Muscle of back (tissue), 13 donors: Measurements from ENCODE around the gene GALNT17. TPM values are rescaled to one million over a fixed set of nuclear protein-coding genes. Genes with fewer than 3 reads are reported as not detected.

Experiments
- DNase-seq, 3 donors: peaks; one replicate each; pipeline versions ENCODE4 v3.0.0 to v3.0.0-alpha.2; 2013
- long read RNA-seq, 9 donors: transcript quantifications; one replicate each; lab custom pipeline, GENCODE V29; 2026
- polyA plus RNA-seq, 10 donors: library from polyadenylated mRNA; unstranded; fragments of 120-200 nt; gene quantifications; one replicate each; pipeline ENCODE4 v1.2.1, GENCODE V29; 2013; ENCODE audit not compliant: insufficient read length in 10 of 10

Gene GALNT17
- 10 to 100 TPM; 26.9 to 44.8 (median 33.3) TPM for polyA plus RNA-seq
- long read RNA-seq, donor 1, partial matches to known transcripts, result 16 of 17 reads
- long read RNA-seq, donor 1, other reads (novel, unspliced or antisense), result 0 of 17 reads
- long read RNA-seq, donor 2, partial matches to known transcripts, result 11 of 13 reads
- long read RNA-seq, donor 2, other reads (novel, unspliced or antisense), result 0 of 13 reads
- long read RNA-seq, donor 3, result 0 reads
- long read RNA-seq, donor 4, partial matches to known transcripts, result 11 of 13 reads
- long read RNA-seq, donor 4, other reads (novel, unspliced or antisense), result 0 of 13 reads
- long read RNA-seq, donor 5, result 0 reads
- long read RNA-seq, donor 6, transcript GALNT17-205 (10 exons, 3,012 nt), result major isoform, 5 of 25 reads
- long read RNA-seq, donor 6, partial matches to known transcripts, result 20 of 25 reads
- long read RNA-seq, donor 6, other reads (novel, unspliced or antisense), result 0 of 25 reads
- long read RNA-seq, donor 7, partial matches to known transcripts, result 0 of 4 reads
- long read RNA-seq, donor 7, other reads (novel, unspliced or antisense), result 0 of 4 reads
- long read RNA-seq, donor 8, partial matches to known transcripts, result 0 of 3 reads
- long read RNA-seq, donor 8, other reads (novel, unspliced or antisense), result 0 of 3 reads
- long read RNA-seq, donor 9, result 0 reads

DNA sequence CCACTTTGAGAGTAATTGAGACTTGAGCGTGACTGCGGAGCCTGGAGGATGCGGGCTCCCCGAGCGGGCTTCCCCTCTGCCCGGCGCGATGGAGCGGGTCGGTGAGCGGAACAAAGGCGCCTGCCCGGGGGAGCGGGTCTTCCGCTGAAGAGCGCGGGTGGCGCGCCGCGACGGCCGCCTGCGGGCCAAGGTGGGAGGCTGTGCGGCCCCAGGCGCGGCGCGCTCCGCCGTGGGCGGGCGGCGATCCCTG is at the start of gene GALNT17:
TSS of gene GALNT17 (plus strand) at position 18 of the 250 bp plus-strand sequence.
- no peak for DNase-seq

GRCh38 chr7:71095266-71095860 is 36.6 kb upstream of the GALNT17 start:
- no peak for DNase-seq

DNA sequence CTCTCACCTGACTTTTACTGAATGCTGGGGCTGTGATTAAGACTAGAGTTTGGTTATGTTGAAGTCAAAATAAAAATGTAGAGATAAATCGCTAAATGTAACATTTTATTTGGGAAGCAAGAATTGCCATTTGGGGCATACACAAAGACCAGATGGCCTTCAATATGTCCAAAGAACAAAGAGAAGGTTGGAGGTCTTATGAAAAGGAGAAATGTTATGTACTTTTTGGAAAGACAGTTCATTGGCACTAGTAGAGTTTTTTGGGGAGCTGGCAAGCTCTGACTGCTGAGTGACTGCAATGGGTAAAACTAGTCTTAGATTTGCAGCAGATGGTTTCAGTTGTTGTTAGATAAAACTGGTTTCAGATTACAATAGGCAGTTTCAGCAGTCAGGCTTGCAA is 35.6 kb upstream of the GALNT17 start:
- DNase-seq, result no peak

DNA sequence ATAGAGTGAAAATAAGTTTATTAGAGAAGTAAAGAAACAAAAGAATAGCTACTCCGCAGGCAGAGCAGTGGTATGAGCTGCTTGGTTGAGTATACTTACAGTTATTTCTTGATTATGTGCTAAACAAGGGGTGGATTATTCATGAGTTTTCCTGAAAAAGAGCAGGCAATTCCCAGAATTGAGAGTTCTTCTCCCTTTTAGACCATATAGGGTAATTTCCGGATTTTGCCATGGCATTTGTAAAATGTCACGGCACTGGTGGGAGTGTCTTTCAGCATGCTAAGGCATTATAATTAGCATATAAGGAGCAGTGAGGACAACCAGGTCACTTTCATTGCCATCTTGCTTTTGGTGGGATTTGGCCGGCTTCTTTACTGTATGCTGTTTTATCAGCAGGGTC is 25.7 kb upstream of the GALNT17 start:
- DNase-seq, result no peak

DNA sequence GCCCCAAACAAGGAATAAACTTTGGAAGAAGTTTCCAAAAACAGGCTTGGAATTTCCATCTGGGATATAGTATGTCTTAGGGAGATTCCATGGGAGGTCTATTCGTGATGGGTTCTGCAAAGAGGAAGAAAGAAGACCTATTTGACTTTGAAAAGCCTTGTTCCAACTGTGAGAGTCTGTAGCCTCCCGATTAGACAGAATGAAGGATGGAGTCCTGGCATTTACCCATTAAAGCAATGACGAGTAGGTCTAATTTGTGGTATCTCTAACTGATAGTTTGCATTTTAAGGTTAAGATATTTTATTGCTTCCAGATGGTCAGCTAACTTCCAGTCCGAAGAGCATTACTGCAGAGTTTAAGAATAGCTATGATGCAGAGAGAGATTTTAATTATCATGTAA is 19.5 kb upstream of the GALNT17 start:
- peak in 2 of 3 donors; percentile 35 to 44 for DNase-seq

DNA sequence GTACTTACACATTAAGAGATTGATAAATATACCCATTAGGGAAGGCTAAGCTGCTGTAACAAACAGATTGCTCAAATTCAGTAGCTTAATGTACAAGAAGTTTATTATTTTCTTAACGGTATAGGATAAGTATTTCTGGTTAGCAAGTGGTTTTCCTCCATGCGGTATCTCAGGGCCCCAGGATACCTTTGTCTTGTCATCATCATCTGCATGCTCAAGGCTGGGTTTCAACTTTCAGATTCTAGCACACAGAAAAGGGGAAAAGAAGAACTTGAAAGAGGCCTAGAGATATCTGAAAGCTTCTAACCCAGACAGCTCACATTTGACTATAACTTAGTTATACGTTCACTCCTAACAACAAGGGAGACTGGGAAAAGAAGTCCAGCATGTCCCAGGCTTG is 11.8 kb upstream of the GALNT17 start:
- no peak for DNase-seq

GRCh38 chr7:71129126-71129525 is 2.8 kb upstream of the GALNT17 start:
- DNase-seq, result peak in 1 of 3 donors; percentile 18

DNA sequence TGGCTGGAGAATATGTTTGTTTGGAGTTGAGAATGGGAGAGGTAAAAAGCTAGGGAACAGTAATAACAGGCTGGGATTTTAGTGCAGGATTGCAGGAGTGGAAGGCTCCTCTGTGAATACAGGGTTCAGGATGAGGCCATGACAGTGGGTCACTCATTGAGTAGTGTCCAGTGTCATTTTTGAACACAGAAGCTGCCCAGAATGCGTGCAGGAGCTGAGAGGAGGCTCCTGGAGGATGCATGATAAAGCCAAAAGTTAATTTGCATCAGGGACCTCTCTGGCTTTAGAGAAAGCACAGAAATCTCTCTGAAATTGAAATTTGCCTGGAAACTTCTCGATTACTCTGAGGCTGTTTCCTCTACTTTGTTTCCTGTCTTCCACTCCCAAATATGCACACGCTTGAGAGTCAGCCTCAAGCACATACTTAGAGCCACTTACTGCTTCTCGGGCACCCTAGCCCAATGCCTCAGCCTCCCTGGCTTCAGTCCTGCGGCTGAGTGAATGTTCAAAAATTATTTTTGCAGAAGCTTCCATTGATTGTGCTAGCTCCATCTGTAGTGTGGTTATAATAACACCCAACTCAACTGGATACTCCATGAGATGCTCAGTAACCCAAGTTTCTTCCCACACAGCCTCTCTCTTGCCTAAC is 1.8 kb upstream of the GALNT17 start:
- peak in 1 of 3 donors; percentile 64 for DNase-seq

GRCh38 chr7:71131256-71132126 is 453 bp upstream of the GALNT17 start:
- DNase-seq, result peak; percentile 55 to 90 (median 77)

- peak in 2 of 3 donors; percentile 61 to 88 for DNase-seq
These were observed 660 bp downstream of the GALNT17 start for GRCh38 chr7:71132377-71133231.

DNA sequence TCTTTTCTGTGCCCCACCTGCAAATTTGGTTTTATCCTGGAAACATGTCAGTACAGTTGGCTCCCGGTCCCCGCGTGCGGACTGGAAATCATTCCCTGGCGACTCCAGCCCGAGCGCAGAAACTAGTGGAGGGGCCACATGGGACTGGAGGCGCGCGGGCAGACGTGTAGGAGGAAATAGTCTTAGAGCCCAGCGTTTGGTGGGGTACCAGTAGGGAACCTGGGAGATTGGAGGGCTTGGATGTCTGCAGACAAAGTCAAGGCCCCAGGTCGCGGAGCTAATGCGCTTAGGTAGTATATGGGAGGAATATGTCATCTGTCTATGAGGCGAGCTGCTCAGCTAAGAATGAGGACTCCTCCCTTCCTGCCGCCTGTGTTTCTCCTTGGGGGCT is 1.3 kb downstream of the GALNT17 start:
- peak in 1 of 3 donors; percentile 67 for DNase-seq

- DNase-seq, result peak in 2 of 3 donors; percentile 43 to 74
These were observed 1.9 kb downstream of the GALNT17 start for GRCh38 chr7:71133856-71134255.

- peak in 1 of 3 donors; percentile 54 for DNase-seq
These were observed 3.2 kb downstream of the GALNT17 start for GRCh38 chr7:71135116-71135515.

DNA sequence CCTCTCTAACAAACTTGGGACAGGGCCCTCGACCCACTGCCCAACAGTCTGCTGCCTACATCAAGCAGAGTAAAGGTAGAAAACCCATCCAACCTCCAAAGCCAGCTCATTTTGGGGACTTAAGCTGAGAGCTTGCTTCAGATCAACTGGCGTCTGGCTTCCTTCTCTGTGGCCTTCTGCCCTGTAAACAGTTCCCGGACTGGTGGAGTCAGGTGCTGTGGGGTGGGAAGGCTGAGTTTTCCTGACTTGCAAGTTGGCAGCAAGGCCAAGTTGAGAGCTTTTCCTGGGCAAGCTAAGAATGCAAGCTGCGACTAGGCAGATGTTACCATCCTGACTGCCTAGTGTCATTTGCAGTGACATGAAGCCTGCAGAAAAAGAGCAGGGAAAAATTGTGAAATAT is 3.7 kb downstream of the GALNT17 start:
- DNase-seq, result peak in 1 of 3 donors; percentile 21

GRCh38 chr7:71137479-71137878 is 5.5 kb downstream of the GALNT17 start:
- DNase-seq, result no peak

GRCh38 chr7:71140264-71140663 is 8.3 kb downstream of the GALNT17 start:
- no peak for DNase-seq

DNA sequence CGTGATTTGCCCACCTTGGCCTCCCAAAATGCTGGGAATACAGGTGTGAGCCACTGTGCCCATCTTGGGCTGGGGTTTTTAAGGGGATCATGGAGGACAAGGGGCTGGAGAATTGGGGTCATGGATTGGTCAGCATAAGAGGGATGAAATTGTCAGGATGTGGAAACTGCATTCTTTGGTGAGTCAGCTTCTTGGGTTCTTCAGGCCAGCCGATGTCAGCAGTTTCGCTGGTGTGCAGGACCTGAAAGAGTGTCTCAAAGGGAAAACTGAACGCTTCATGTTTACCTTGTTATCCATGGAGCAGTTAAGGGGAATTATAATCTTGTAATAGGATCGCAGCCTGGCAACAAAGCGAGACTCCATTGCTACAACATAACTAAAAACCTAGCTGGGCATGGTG is 13.0 kb downstream of the GALNT17 start:
- no peak for DNase-seq

DNA sequence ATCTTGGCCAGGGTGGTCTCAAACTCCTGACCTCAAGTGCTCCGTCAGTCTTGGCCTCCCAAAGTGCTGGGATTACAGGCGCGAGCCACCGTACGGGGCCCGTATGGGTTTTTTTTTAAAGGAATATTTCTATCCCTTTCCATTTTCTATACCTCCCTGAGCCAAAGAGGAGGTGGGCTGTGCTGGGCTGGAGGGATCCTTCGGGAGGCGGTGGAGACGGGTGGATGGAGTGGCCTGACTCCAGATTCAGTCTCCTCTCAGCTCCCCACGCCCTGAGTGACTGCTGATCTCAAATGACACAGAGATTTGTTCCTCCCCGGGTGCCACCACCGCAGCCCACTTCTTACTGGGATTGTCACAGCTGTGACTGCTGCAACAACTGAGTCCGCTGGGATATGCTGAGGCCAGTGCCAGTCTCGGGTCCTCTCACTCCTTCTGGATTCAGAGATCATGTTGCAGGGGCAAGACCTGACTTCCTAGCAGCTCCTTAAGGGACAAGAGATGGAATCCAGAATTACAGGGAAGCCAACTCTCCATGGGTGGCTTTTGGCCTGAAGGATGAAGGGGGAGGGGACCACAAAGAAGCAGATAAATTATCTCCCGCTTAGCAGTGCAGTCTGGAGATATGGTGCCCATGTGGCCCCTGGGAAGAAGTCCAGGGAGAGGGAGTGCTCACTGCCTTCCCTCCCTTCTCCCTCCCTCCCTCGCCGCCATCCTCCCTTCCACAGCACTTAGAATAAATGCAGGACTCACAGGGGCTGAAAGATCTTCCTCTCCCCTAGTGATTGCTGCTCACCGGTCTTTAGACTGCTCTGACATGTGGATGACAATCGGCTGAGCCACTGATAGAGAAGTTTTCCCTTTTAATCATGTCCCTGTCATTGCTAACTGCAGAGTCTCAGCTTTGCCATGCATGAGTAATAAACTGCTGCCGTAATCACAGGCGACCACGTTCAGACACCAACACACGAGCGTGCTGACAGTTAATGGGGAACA is 14.3 kb downstream of the GALNT17 start:
- peak in 1 of 3 donors; percentile 55 for DNase-seq

DNA sequence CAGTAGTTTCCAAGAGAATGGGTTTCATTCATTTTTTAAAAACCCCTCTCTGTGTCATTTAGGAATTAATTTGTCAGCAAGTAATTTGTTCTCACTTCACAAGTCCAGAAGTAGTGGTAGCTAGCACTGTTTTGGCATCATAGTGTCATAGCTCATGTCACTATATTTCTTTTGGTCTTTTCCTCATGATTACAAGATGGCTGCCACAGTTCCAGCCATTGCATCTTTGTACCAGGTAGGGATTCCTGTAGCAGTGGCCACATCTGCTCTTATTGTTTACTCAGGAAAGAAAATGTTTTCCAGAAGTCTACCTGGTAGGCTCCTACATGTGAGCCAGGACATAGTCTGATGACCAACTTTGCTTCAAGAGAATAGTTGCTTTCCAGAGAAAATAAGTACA is 16.2 kb downstream of the GALNT17 start:
- DNase-seq, result no peak
